PFSK-1 (cell line): ENCODE data around the gene SKP2.

Source experiments
- FOXP2 ChIP-seq: optimal IDR thresholded peaks from 2 replicates; pipeline ENCODE3; 2011; ENCODE audit warnings: borderline replicate concordance, control low read depth, inconsistent platforms; ENCODE audit not compliant: insufficient read depth; ENCODE audit errors: extremely low read length, extremely low read depth
- POLR2AphosphoS5 ChIP-seq: IDR thresholded peaks from 2 replicates; pipeline ENCODE4 v1.6.1; 2012; ENCODE audit warnings: low read depth, mild to moderate bottlenecking, control low read depth, low read length, moderate library complexity
- REST ChIP-seq, 2 experiments: IDR thresholded peaks; 2 replicates each; pipeline versions ENCODE4 v1.6.1 to v1.8.0; 2011 to 2012; ENCODE audit warnings: low read depth in 2 of 2, low read length in 2 of 2, control low read depth in 1 of 2, inconsistent platforms in 1 of 2, mild to moderate bottlenecking in 1 of 2, moderate library complexity in 1 of 2; ENCODE audit not compliant: insufficient read depth in 1 of 2
- SIN3A ChIP-seq: IDR thresholded peaks from 2 replicates; pipeline ENCODE4 v1.6.1; 2012; ENCODE audit warnings: mild to moderate bottlenecking, low read length, moderate library complexity, borderline replicate concordance; ENCODE audit not compliant: insufficient read depth
- TAF1 ChIP-seq: IDR thresholded peaks from 2 replicates; pipeline ENCODE4 v1.6.1; 2012; ENCODE audit warnings: low read length, control low read depth, borderline replicate concordance; ENCODE audit not compliant: insufficient read depth

The SKP2 gene

GRCh38 chr5:36125868-36126267 lies 26.0 kb upstream of the SKP2 start:
- no peak for TF ChIP-seq SIN3A
- TF ChIP-seq FOXP2 = no peak
- TF ChIP-seq REST (IDR thresholded peaks at IDR 0.05; ENCODE audit: insufficient read depth in 1 of 2, low read depth in 2 of 2, low read length in 2 of 2) = no peak
- TF ChIP-seq TAF1 = no peak
- TF ChIP-seq POLR2AphosphoS5 = no peak

GRCh38 chr5:36128795-36129194 lies 23.1 kb upstream of the SKP2 start:
- no peak for TF ChIP-seq FOXP2
- no peak for TF ChIP-seq REST (IDR thresholded peaks at IDR 0.05; ENCODE audit: insufficient read depth in 1 of 2, low read depth in 2 of 2, low read length in 2 of 2)
- TF ChIP-seq TAF1 = no peak
- no peak for TF ChIP-seq SIN3A
- no peak for TF ChIP-seq POLR2AphosphoS5

GRCh38 chr5:36135988-36136387 lies 15.9 kb upstream of the SKP2 start:
- TF ChIP-seq REST (IDR thresholded peaks at IDR 0.05; ENCODE audit: insufficient read depth in 1 of 2, low read depth in 2 of 2, low read length in 2 of 2) (no peak), FOXP2 (no peak), SIN3A (no peak), POLR2AphosphoS5 (no peak), TAF1 (no peak)

- no peak for TF ChIP-seq FOXP2
- TF ChIP-seq POLR2AphosphoS5 = no peak
- no peak for TF ChIP-seq SIN3A
- no peak for TF ChIP-seq TAF1
- no peak for TF ChIP-seq REST (IDR thresholded peaks at IDR 0.05; ENCODE audit: insufficient read depth in 1 of 2, low read depth in 2 of 2, low read length in 2 of 2)
Observed at GRCh38 chr5:36136581-36136980, 15.3 kb upstream of the SKP2 start.

DNA sequence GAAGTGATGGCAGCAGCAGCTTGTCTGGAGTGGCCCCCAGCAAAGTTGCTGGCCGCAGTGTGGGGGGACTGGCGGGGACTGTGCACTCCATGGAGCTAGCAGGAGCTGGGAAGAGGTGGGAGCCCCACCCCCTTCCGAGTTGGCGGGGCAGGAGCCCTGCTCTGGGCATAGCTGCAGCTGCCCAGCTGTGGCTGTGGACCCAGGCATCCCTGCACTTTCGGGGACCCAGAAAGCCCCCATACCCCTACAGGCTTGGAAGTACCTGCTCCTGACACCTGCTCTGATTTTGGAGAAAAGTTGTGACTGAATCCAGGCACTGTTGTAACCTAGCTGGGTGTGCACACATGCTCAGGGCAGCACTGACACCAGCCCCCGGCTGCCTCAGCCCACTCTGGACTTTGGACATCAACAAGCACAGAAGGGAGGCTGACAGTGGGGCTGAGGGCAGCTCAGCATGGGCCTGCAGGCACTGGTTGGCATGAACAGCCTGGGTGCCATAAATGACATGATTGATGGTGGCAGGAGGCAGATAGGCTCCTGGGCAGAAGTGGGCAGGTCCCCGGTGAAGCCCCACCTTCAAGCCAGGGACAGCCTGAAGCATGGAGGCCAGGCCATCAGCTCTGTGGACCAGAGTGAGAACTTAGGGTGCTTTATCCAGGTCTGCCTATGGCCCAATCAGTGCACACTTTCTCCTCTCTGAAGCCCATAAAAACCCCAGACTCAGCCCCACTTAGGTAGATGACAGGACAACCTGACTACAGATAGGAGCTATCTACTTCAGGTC lies 12.8 kb upstream of the SKP2 start:
- TF ChIP-seq REST (IDR thresholded peaks at IDR 0.05; ENCODE audit: insufficient read depth in 1 of 2, low read depth in 2 of 2, low read length in 2 of 2) (no peak), POLR2AphosphoS5 (no peak), FOXP2 (no peak), TAF1 (no peak), SIN3A (no peak)
